ES-I3 (cell line): ENCODE data around the gene JAKMIP3.

Source experiments
- H3K36me3 ChIP-seq: 2 replicates; pipeline ENCODE4 v1.6.1; 2013; ENCODE audit warnings: mild to moderate bottlenecking, low read length, control low read depth, moderate library complexity; ENCODE audit not compliant: insufficient read depth
- H3K4me1 ChIP-seq: 2 replicates; pipeline ENCODE4 v1.6.1; 2013; ENCODE audit warnings: mild to moderate bottlenecking, control low read depth, low read length; ENCODE audit not compliant: insufficient read depth
- H3K9ac ChIP-seq: 2 replicates; pipeline ENCODE4 v1.6.1; 2013; ENCODE audit warnings: low read depth, mild to moderate bottlenecking, low read length, moderate library complexity
- H3K9me3 ChIP-seq: 2 replicates; pipeline ENCODE4 v1.6.1; 2013; ENCODE audit warnings: mild to moderate bottlenecking, low read length, moderate library complexity; ENCODE audit not compliant: control insufficient read depth, insufficient read depth

JAKMIP3 gene

GRCh38 chr10:132055616-132056015, 10.1 kb upstream of the JAKMIP3 start:
- Histone ChIP-seq H3K9me3 (no peaks in the 10 kb centered on the region; the same call in 1 of the 2 replicates), H3K4me1 (peaks cover 6% of the 10 kb centered on the region; the same call in 1 of the 2 replicates), H3K36me3 (no peaks in the 10 kb centered on the region), H3K9ac (no peak overlapping the region)

- no peaks in the 10 kb centered on the region for H3K36me3 ChIP-seq
- no peak overlapping the region for H3K9ac ChIP-seq
- no peaks in the 10 kb centered on the region; the same call in 1 of the 2 replicates for H3K9me3 ChIP-seq
- peaks cover 6% of the 10 kb centered on the region; the same call in 1 of the 2 replicates for H3K4me1 ChIP-seq
These were observed 9.1 kb upstream of the JAKMIP3 start for GRCh38 chr10:132056663-132057062.

GRCh38 chr10:132057191-132057681, 8.5 kb upstream of the JAKMIP3 start:
- H3K9ac ChIP-seq: no peak overlapping the region
- peaks cover 6% of the 10 kb centered on the region; the same call in 1 of the 2 replicates for H3K4me1 ChIP-seq
- H3K36me3 ChIP-seq: no peaks in the 10 kb centered on the region
- H3K9me3 ChIP-seq: no peaks in the 10 kb centered on the region; the same call in 1 of the 2 replicates

GRCh38 chr10:132058111-132058745, 7.5 kb upstream of the JAKMIP3 start:
- H3K4me1 ChIP-seq: peaks cover 6% of the 10 kb centered on the region; the same call in 1 of the 2 replicates
- H3K36me3 ChIP-seq: no peaks in the 10 kb centered on the region
- no peak overlapping the region for H3K9ac ChIP-seq
- no peaks in the 10 kb centered on the region; the same call in 1 of the 2 replicates for H3K9me3 ChIP-seq

GRCh38 chr10:132058793-132059759, 6.7 kb upstream of the JAKMIP3 start:
- peaks cover 6% of the 10 kb centered on the region; the same call in 1 of the 2 replicates for H3K4me1 ChIP-seq
- H3K36me3 ChIP-seq: no peaks in the 10 kb centered on the region
- H3K9me3 ChIP-seq: no peaks in the 10 kb centered on the region
- H3K9ac ChIP-seq: no peak overlapping the region

- no peaks in the 10 kb centered on the region for H3K36me3 ChIP-seq
- H3K9ac ChIP-seq: no peak overlapping the region
- H3K4me1 ChIP-seq: peaks cover 6% of the 10 kb centered on the region
- no peaks in the 10 kb centered on the region for H3K9me3 ChIP-seq
These were observed 5.8 kb upstream of the JAKMIP3 start for GRCh38 chr10:132059760-132060508.

- no peak overlapping the region for H3K9ac ChIP-seq
- H3K4me1 ChIP-seq: peaks cover 6% of the 10 kb centered on the region
- no peaks in the 10 kb centered on the region for H3K9me3 ChIP-seq
- H3K36me3 ChIP-seq: no peaks in the 10 kb centered on the region
These were observed 4.7 kb upstream of the JAKMIP3 start for GRCh38 chr10:132061030-132061429.

GRCh38 chr10:132061465-132061864, 4.3 kb upstream of the JAKMIP3 start:
- H3K9ac ChIP-seq: no peak overlapping the region
- H3K36me3 ChIP-seq: no peaks in the 10 kb centered on the region
- peaks cover 6% of the 10 kb centered on the region for H3K4me1 ChIP-seq
- no peaks in the 10 kb centered on the region for H3K9me3 ChIP-seq

- H3K36me3 ChIP-seq: no peaks in the 10 kb centered on the region
- no peak overlapping the region for H3K9ac ChIP-seq
- H3K4me1 ChIP-seq: peaks cover 6% of the 10 kb centered on the region
- no peaks in the 10 kb centered on the region for H3K9me3 ChIP-seq
These were observed 3.6 kb upstream of the JAKMIP3 start for GRCh38 chr10:132062116-132062515.

GRCh38 chr10:132062641-132063390, 2.9 kb upstream of the JAKMIP3 start:
- H3K4me1 ChIP-seq: peaks cover 6% of the 10 kb centered on the region
- H3K36me3 ChIP-seq: no peaks in the 10 kb centered on the region
- H3K9me3 ChIP-seq: no peaks in the 10 kb centered on the region
- H3K9ac ChIP-seq: no peak overlapping the region

- Histone ChIP-seq H3K36me3 (no peaks in the 10 kb centered on the region), H3K4me1 (peaks cover 6% of the 10 kb centered on the region), H3K9ac (no peak overlapping the region), H3K9me3 (no peaks in the 10 kb centered on the region)
These were observed 2.3 kb upstream of the JAKMIP3 start for GRCh38 chr10:132063432-132063831.

GRCh38 chr10:132064082-132064755, 1.5 kb upstream of the JAKMIP3 start:
- Histone ChIP-seq H3K4me1 (peaks cover 6% of the 10 kb centered on the region), H3K9me3 (no peaks in the 10 kb centered on the region), H3K36me3 (no peaks in the 10 kb centered on the region), H3K9ac (no peak overlapping the region)

GRCh38 chr10:132064771-132065437, 842 bp upstream of the JAKMIP3 start:
- Histone ChIP-seq H3K9ac (no peak overlapping the region), H3K4me1 (peaks cover 3% of the 10 kb centered on the region), H3K36me3 (no peaks in the 10 kb centered on the region), H3K9me3 (no peaks in the 10 kb centered on the region)
